HG02610 (cell line): Measurements from ENCODE around the gene CWC15.
"Not testable (repeated sequence)": the region's sequence is repeated elsewhere in the genome, so short reads cannot be mapped to it uniquely, and the experiment has no call there.

Experiments
- ATAC-seq: cut with Tn5 transposase; IDR thresholded peaks from one replicate; pipeline ENCODE4 v1.9.1; 2021; ENCODE audit warnings: mild to moderate bottlenecking, moderate library complexity; ENCODE audit not compliant: unreplicated experiment

The CWC15 gene

DNA sequence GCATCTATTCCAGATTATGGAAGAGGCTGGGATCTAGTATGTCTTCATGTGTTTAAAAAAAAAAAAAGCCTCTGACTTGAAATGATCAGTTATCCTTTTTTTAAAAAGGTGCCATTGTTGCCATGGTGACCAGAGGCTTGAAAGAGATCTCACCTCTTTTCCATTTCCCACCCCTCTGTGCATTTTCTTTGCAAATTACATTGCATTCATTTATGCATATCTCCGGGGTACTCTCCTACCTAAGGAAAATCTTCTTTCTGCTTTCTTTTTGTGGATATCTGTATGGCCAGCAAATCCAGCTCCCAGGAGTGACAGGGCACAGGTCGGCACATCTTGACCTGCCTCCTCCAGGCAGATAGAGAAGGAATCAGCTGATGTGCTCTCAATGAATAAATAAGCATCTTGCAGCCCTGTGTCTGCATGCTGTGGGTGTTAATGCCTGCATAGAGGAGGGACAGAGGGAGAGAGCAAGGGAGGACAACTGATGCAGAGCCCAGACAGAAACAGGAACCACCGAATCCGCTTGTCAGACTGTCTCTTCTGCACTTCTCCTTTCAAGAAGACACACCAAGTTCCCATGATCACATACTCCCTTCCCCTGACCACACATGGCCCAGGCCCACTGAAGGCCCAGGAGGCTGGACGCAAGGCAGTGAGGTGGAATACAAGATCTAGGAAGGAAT lies 50.9 kb downstream of the CWC15 start:
- ATAC-seq = no peak

DNA sequence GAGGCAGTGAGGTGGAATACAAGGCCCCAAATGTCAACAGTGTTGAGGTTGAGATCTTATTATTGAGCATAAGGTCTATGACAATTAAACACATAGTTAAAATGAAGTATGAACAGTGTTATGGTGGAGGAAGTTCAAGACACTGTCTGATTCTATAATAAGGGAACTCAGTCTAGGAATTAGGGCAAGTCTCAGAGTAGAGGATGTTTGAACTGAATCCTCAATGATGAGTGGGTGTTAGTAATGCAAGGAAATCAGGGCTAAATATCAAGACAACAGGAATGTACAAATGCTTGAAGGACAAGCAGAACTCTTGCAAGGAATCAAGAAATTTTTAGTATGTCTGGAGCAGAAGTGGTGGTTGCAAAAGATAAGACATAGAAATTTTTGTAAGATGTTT lies 53.0 kb downstream of the CWC15 start:
- ATAC-seq = no peak

DNA sequence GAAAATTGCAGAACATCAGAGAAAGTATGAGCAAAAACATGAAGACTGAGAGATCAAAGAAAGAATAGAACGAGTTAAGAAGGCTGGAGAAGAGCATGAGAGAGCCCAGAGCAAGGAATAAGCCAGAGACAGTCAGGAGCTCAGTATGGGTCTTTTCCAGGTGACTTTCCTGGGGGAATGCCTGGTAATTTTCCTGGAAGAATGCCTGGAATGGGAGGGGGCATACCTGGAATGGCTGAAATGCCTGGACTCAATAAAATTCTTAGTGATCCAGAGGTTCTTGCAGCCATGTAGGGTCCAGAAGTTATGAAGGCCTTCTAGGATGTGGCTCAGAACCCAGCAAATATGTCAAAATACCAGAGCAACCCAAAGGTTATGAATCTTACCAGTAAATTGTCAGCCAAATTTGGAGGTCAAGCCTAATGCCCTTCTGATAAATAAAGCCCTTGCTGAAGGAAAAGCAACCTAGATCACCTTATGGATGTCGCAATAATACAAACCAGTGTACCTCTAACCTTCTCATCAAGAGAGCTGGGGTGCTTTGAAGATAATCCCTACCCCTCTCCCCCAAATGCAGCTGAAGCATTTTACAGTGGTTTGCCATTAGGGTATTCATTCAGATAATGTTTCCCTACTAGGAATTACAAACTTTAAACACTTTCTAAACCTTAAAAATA lies 59.5 kb downstream of the CWC15 start:
- ATAC-seq = not testable (repeated sequence)

DNA sequence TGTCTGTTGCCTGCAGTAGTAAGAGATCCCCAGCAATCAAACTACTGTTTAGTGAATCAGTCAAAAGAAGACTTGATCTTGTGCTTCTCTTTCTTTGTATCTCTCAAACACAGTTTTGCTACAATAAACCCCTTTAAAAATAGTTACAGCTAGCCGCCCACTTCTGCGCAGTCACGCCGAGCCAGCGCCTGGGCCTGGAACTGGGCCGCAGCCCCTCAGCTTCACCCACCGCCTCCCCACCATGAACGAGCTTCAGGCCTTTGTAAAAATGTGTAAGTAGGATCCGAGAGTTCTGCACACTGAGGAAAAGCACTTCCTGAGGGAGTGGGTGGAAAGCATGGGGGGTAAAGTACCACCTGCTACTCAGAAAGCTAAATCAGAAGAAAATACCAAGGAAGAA lies 60.5 kb downstream of the CWC15 start:
- ATAC-seq = no peak
